Measurements from ENCODE around the gene NFATC1.

The NFATC1 gene

GRCh38 chr18:79491081-79491551, 95.4 kb downstream of the NFATC1 start:
- Histone ChIP-seq H3K4me1 (ENCODE audit: control insufficient read depth in 5 of 5, insufficient read depth in 5 of 5, low read length in 5 of 5) (peaks cover 0 to 11% (median 6%) of the 10 kb centered on the region in 5 donors), H3K27me3 (ENCODE audit: control insufficient read depth in 5 of 5, insufficient read depth in 4 of 5, low read length in 5 of 5) (no peaks in the 10 kb centered on the region), H3K9ac (ENCODE audit: low read length in 5 of 5) (no peak overlapping the region), H3K27ac (ENCODE audit: low read depth, low read length) (no peak overlapping the region), H3K9me3 (ENCODE audit: control insufficient read depth in 5 of 5, low read length in 5 of 5) (no peaks in the 10 kb centered on the region), H3K36me3 (ENCODE audit: control insufficient read depth in 5 of 5, insufficient read depth in 5 of 5, low read length in 5 of 5) (peaks cover 0 to 59% (median 43%) of the 10 kb centered on the region in 5 donors), H3K4me3 (ENCODE audit: low read depth in 1 of 5, low read length in 5 of 5) (no peak overlapping the region)

- peaks cover 0 to 53% (median 35%) of the 10 kb centered on the region in 5 donors for H3K36me3 ChIP-seq (ENCODE audit: control insufficient read depth in 5 of 5, insufficient read depth in 5 of 5, low read length in 5 of 5)
- H3K27ac ChIP-seq (ENCODE audit: low read depth, low read length), result no peak overlapping the region
- no peak overlapping the region for H3K9ac ChIP-seq (ENCODE audit: low read length in 5 of 5)
- H3K4me3 ChIP-seq (ENCODE audit: low read depth in 1 of 5, low read length in 5 of 5), result no peak overlapping the region
- H3K27me3 ChIP-seq (ENCODE audit: control insufficient read depth in 5 of 5, insufficient read depth in 4 of 5, low read length in 5 of 5), result no peaks in the 10 kb centered on the region
- H3K9me3 ChIP-seq (ENCODE audit: control insufficient read depth in 5 of 5, low read length in 5 of 5), result no peaks in the 10 kb centered on the region
- peaks cover 0 to 11% (median 2%) of the 10 kb centered on the region in 5 donors for H3K4me1 ChIP-seq (ENCODE audit: control insufficient read depth in 5 of 5, insufficient read depth in 5 of 5, low read length in 5 of 5)
These were observed 97.6 kb downstream of the NFATC1 start for GRCh38 chr18:79493211-79493800.

- Histone ChIP-seq H3K36me3 (ENCODE audit: control insufficient read depth in 5 of 5, insufficient read depth in 5 of 5, low read length in 5 of 5) (peaks cover 0 to 48% (median 31%) of the 10 kb centered on the region in 5 donors), H3K4me3 (ENCODE audit: low read depth in 1 of 5, low read length in 5 of 5) (no peak overlapping the region), H3K9ac (ENCODE audit: low read length in 5 of 5) (no peak overlapping the region), H3K4me1 (ENCODE audit: control insufficient read depth in 5 of 5, insufficient read depth in 5 of 5, low read length in 5 of 5) (peaks cover 0 to 11% (median 2%) of the 10 kb centered on the region in 5 donors), H3K9me3 (ENCODE audit: control insufficient read depth in 5 of 5, low read length in 5 of 5) (peaks cover 0 to 4% (median 4%) of the 10 kb centered on the region in 5 donors), H3K27me3 (ENCODE audit: control insufficient read depth in 5 of 5, insufficient read depth in 4 of 5, low read length in 5 of 5) (no peaks in the 10 kb centered on the region), H3K27ac (ENCODE audit: low read depth, low read length) (no peak overlapping the region)
These were observed 98.1 kb downstream of the NFATC1 start for GRCh38 chr18:79493801-79494211.

- Histone ChIP-seq H3K9ac (ENCODE audit: low read length in 5 of 5) (no peak overlapping the region), H3K4me3 (ENCODE audit: low read depth in 1 of 5, low read length in 5 of 5) (no peak overlapping the region), H3K27me3 (ENCODE audit: control insufficient read depth in 5 of 5, insufficient read depth in 4 of 5, low read length in 5 of 5) (no peaks in the 10 kb centered on the region), H3K9me3 (ENCODE audit: control insufficient read depth in 5 of 5, low read length in 5 of 5) (peaks cover 0 to 6% (median 4%) of the 10 kb centered on the region in 5 donors), H3K36me3 (ENCODE audit: control insufficient read depth in 5 of 5, insufficient read depth in 5 of 5, low read length in 5 of 5) (peaks cover 0 to 39% (median 23%) of the 10 kb centered on the region in 5 donors), H3K27ac (ENCODE audit: low read depth, low read length) (no peak overlapping the region), H3K4me1 (ENCODE audit: control insufficient read depth in 5 of 5, insufficient read depth in 5 of 5, low read length in 5 of 5) (peaks cover 0 to 11% (median 2%) of the 10 kb centered on the region in 5 donors)
These were observed 99.2 kb downstream of the NFATC1 start for GRCh38 chr18:79494936-79495335.

GRCh38 chr18:79495591-79496071, 99.9 kb downstream of the NFATC1 start:
- no peaks in the 10 kb centered on the region for H3K27me3 ChIP-seq (ENCODE audit: control insufficient read depth in 5 of 5, insufficient read depth in 4 of 5, low read length in 5 of 5)
- H3K4me1 ChIP-seq (ENCODE audit: control insufficient read depth in 5 of 5, insufficient read depth in 5 of 5, low read length in 5 of 5), result peaks cover 0 to 11% (median 2%) of the 10 kb centered on the region in 5 donors
- no peak overlapping the region for H3K27ac ChIP-seq (ENCODE audit: low read depth, low read length)

GRCh38 chr18:79496237-79496977, 100.7 kb downstream of the NFATC1 start:
- H3K9ac ChIP-seq (ENCODE audit: low read length in 5 of 5), result no peak overlapping the region
- peaks cover 0 to 11% (median 2%) of the 10 kb centered on the region in 5 donors for H3K4me1 ChIP-seq (ENCODE audit: control insufficient read depth in 5 of 5, insufficient read depth in 5 of 5, low read length in 5 of 5)
- H3K9me3 ChIP-seq (ENCODE audit: control insufficient read depth in 5 of 5, low read length in 5 of 5), result peaks cover 0 to 6% (median 4%) of the 10 kb centered on the region in 5 donors
- H3K4me3 ChIP-seq (ENCODE audit: low read depth in 1 of 5, low read length in 5 of 5), result no peak overlapping the region
- H3K27me3 ChIP-seq (ENCODE audit: control insufficient read depth in 5 of 5, insufficient read depth in 4 of 5, low read length in 5 of 5), result no peaks in the 10 kb centered on the region
- no peak overlapping the region for H3K27ac ChIP-seq (ENCODE audit: low read depth, low read length)
- peaks cover 0 to 36% (median 19%) of the 10 kb centered on the region in 5 donors for H3K36me3 ChIP-seq (ENCODE audit: control insufficient read depth in 5 of 5, insufficient read depth in 5 of 5, low read length in 5 of 5)

More at GRCh38 chr18:79495591-79496071, 99.9 kb downstream of the NFATC1 start:
- Histone ChIP-seq H3K9ac (ENCODE audit: low read length in 5 of 5) (no peak overlapping the region), H3K4me3 (ENCODE audit: low read depth in 1 of 5, low read length in 5 of 5) (no peak overlapping the region), H3K9me3 (ENCODE audit: control insufficient read depth in 5 of 5, low read length in 5 of 5) (peaks cover 0 to 6% (median 4%) of the 10 kb centered on the region in 5 donors), H3K36me3 (ENCODE audit: control insufficient read depth in 5 of 5, insufficient read depth in 5 of 5, low read length in 5 of 5) (peaks cover 0 to 39% (median 21%) of the 10 kb centered on the region in 5 donors)

- Histone ChIP-seq H3K9ac (ENCODE audit: low read length in 5 of 5) (no peak overlapping the region), H3K27ac (ENCODE audit: low read depth, low read length) (no peak overlapping the region), H3K9me3 (ENCODE audit: control insufficient read depth in 5 of 5, low read length in 5 of 5) (peaks cover 0 to 6% (median 4%) of the 10 kb centered on the region in 5 donors), H3K4me1 (ENCODE audit: control insufficient read depth in 5 of 5, insufficient read depth in 5 of 5, low read length in 5 of 5) (peaks cover 0 to 11% (median 2%) of the 10 kb centered on the region in 5 donors), H3K4me3 (ENCODE audit: low read depth in 1 of 5, low read length in 5 of 5) (no peak overlapping the region), H3K27me3 (ENCODE audit: control insufficient read depth in 5 of 5, insufficient read depth in 4 of 5, low read length in 5 of 5) (no peaks in the 10 kb centered on the region), H3K36me3 (ENCODE audit: control insufficient read depth in 5 of 5, insufficient read depth in 5 of 5, low read length in 5 of 5) (peaks cover 0 to 32% (median 14%) of the 10 kb centered on the region in 5 donors)
These were observed 101.4 kb downstream of the NFATC1 start for GRCh38 chr18:79496978-79497637.

GRCh38 chr18:79497638-79498081, 101.9 kb downstream of the NFATC1 start:
- Histone ChIP-seq H3K27ac (ENCODE audit: low read depth, low read length) (no peak overlapping the region), H3K9ac (ENCODE audit: low read length in 5 of 5) (no peak overlapping the region), H3K27me3 (ENCODE audit: control insufficient read depth in 5 of 5, insufficient read depth in 4 of 5, low read length in 5 of 5) (no peaks in the 10 kb centered on the region), H3K36me3 (ENCODE audit: control insufficient read depth in 5 of 5, insufficient read depth in 5 of 5, low read length in 5 of 5) (peaks cover 0 to 32% (median 14%) of the 10 kb centered on the region in 5 donors), H3K9me3 (ENCODE audit: control insufficient read depth in 5 of 5, low read length in 5 of 5) (peaks cover 0 to 6% (median 4%) of the 10 kb centered on the region in 5 donors), H3K4me3 (ENCODE audit: low read depth in 1 of 5, low read length in 5 of 5) (no peak overlapping the region), H3K4me1 (ENCODE audit: control insufficient read depth in 5 of 5, insufficient read depth in 5 of 5, low read length in 5 of 5) (peaks cover 0 to 11% (median 2%) of the 10 kb centered on the region in 5 donors)

GRCh38 chr18:79498662-79499061, 102.9 kb downstream of the NFATC1 start:
- no peak overlapping the region for H3K4me3 ChIP-seq (ENCODE audit: low read depth in 1 of 5, low read length in 5 of 5)
- no peak overlapping the region for H3K9ac ChIP-seq (ENCODE audit: low read length in 5 of 5)
- H3K9me3 ChIP-seq (ENCODE audit: control insufficient read depth in 5 of 5, low read length in 5 of 5), result peaks cover 0 to 6% (median 4%) of the 10 kb centered on the region in 5 donors
- peaks cover 0 to 29% (median 14%) of the 10 kb centered on the region in 5 donors for H3K36me3 ChIP-seq (ENCODE audit: control insufficient read depth in 5 of 5, insufficient read depth in 5 of 5, low read length in 5 of 5)
- H3K27ac ChIP-seq (ENCODE audit: low read depth, low read length), result no peak overlapping the region
- H3K27me3 ChIP-seq (ENCODE audit: control insufficient read depth in 5 of 5, insufficient read depth in 4 of 5, low read length in 5 of 5), result no peaks in the 10 kb centered on the region
- peaks cover 0 to 11% (median 2%) of the 10 kb centered on the region in 5 donors for H3K4me1 ChIP-seq (ENCODE audit: control insufficient read depth in 5 of 5, insufficient read depth in 5 of 5, low read length in 5 of 5)

Data from subcutaneous abdominal adipose tissue (tissue), 5 donors.